ENCODE results near the gene TFPT.

DNA sequence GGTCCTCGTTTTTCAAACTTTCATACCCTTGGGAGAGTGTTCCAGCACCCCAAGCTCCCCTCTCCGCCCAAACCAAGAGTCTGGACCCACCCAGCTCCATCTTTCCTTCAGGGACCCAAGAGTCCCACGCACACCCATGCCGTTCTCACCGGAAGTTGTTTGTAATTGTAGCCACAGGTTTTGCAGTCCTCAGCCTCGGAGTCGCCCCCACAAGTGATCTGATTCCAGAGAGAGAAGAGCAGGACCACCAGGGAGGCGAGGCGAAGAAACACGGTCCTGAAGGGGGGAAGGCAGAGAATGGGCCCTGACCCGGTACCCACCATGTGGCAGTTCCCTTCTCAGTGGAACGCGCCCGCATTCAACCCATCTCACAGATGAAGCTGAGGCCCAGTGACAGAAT, 47.4 kb upstream of the TFPT start:
- TF ChIP-seq, protein P1, sequence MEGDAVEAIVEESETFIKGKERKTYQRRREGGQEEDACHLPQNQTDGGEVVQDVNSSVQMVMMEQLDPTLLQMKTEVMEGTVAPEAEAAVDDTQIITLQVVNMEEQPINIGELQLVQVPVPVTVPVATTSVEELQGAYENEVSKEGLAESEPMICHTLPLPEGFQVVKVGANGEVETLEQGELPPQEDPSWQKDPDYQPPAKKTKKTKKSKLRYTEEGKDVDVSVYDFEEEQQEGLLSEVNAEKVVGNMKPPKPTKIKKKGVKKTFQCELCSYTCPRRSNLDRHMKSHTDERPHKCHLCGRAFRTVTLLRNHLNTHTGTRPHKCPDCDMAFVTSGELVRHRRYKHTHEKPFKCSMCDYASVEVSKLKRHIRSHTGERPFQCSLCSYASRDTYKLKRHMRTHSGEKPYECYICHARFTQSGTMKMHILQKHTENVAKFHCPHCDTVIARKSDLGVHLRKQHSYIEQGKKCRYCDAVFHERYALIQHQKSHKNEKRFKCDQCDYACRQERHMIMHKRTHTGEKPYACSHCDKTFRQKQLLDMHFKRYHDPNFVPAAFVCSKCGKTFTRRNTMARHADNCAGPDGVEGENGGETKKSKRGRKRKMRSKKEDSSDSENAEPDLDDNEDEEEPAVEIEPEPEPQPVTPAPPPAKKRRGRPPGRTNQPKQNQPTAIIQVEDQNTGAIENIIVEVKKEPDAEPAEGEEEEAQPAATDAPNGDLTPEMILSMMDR (conservative IDR thresholded peaks at IDR 0.05 in 1 of 2, IDR thresholded peaks at IDR 0.05 in 1 of 2; ENCODE audit: low read depth in 1 of 2, low read length in 2 of 2), result no peak
- no peak for TF ChIP-seq EZH2 (IDR thresholded peaks at IDR 0.05; ENCODE audit: low read length, missing control alignments)
